B cell (primary cell): ENCODE results near the gene TSHR. TPM values are rescaled to one million over a fixed set of nuclear protein-coding genes. Genes with fewer than 3 reads are reported as not detected.

Experiments
- ATAC-seq: fragments of 200-7000 bp; cut with Tn5 transposase; one replicate; pipeline ENCODE4 v1.10.0; 2021; ENCODE audit warnings: low read depth, mild to moderate bottlenecking, moderate number of reproducible peaks, moderate library complexity
- CTCF ChIA-PET: fragments of 350-600 bp; sonication (Branson Sonifier 250); formaldehyde crosslinking; loops from one replicate; lab custom pipeline; 2021; ENCODE audit warnings: antibody characterized with exemption, inconsistent platforms; lab: Charles Lee
- POLR2A ChIA-PET: fragments of 350-600 bp; sonication (Branson Sonifier 250); formaldehyde crosslinking; loops from one replicate; lab custom pipeline; 2021; ENCODE audit warnings: antibody characterized with exemption; lab: Charles Lee
- DNase-seq: peaks from one replicate; pipeline ENCODE4 v3.0.0; 2013
- H2AFZ ChIP-seq: 2 replicates; pipeline ENCODE4 v1.6.1; 2012; ENCODE audit warnings: mild to moderate bottlenecking, low read depth, low read length; ENCODE audit not compliant: insufficient read depth, poor library complexity, severe bottlenecking
- H3K27ac ChIP-seq, 2 donors: 1 replicate in 1 of 2; 2 replicates in 1 of 2; pipeline ENCODE4 v1.5.1; 2012 to 2013; ENCODE audit warnings: low read length in 2 of 2, mild to moderate bottlenecking in 2 of 2, moderate library complexity in 1 of 2
- H3K27me3 ChIP-seq, 4 experiments: fragments of 200-600 bp in 1 of 4; sonication (generic) in 1 of 4; replicated peaks in 1 of 4; 1 replicate in 2 of 4; 2 replicates in 2 of 4; pipeline versions ENCODE4 v1.6.1 to v1.7.0; 2013 to 2016; ENCODE audit warnings: low read length in 3 of 4, mild to moderate bottlenecking in 2 of 4, mixed read lengths in 1 of 4, moderate library complexity in 1 of 4; ENCODE audit not compliant: insufficient read depth in 4 of 4, control insufficient read depth in 3 of 4; ENCODE audit errors: control extremely low read depth in 1 of 4
- H3K36me3 ChIP-seq, 2 experiments: replicated peaks in 1 of 2; 1 replicate in 1 of 2; 2 replicates in 1 of 2; pipeline versions ENCODE4 v1.6.1 to v1.7.1; 2013; ENCODE audit warnings: low read length in 1 of 2; ENCODE audit not compliant: insufficient read depth in 2 of 2, control insufficient read depth in 1 of 2; ENCODE audit errors: control extremely low read depth in 1 of 2, extremely low read depth in 1 of 2
- H3K4me1 ChIP-seq, 2 donors: fragments of 200-600 bp in 1 of 2; sonication (generic) in 1 of 2; 1 replicate in 1 of 2; 2 replicates in 1 of 2; pipeline versions ENCODE4 v1.5.1 to v1.6.1; 2013 to 2017; ENCODE audit warnings: low read length in 2 of 2; ENCODE audit not compliant: control insufficient read depth in 2 of 2, insufficient read depth in 2 of 2
- H3K4me2 ChIP-seq: replicated peaks from 2 replicates; pipeline ENCODE3; 2012; ENCODE audit warnings: mild to moderate bottlenecking, low read depth, low read length; ENCODE audit not compliant: poor library complexity, severe bottlenecking
- H3K4me3 ChIP-seq, 5 experiments: fragments of 200-600 bp in 1 of 5; sonication (generic) in 1 of 5; 1 replicate in 3 of 5; 2 replicates in 2 of 5; pipeline versions ENCODE4 v1.5.1 to v1.7.0; 2011 to 2016; ENCODE audit warnings: low read length in 4 of 5, mild to moderate bottlenecking in 4 of 5, low read depth in 2 of 5, control low read depth in 1 of 5, moderate library complexity in 1 of 5; ENCODE audit not compliant: insufficient read depth in 1 of 5; ENCODE audit errors: control extremely low read depth in 1 of 5, extremely low read depth in 1 of 5
- H3K79me2 ChIP-seq: fragments of 200-600 bp; sonication (generic); one replicate; pipeline ENCODE4 v1.6.0; 2016; ENCODE audit warnings: low read length; ENCODE audit not compliant: control insufficient read depth, insufficient read depth
- H3K9ac ChIP-seq: fragments of 200-600 bp; sonication (generic); 2 replicates; pipeline ENCODE4 v1.6.1; 2017; ENCODE audit warnings: mild to moderate bottlenecking, low read length, moderate library complexity
- H3K9me3 ChIP-seq, 3 donors: one replicate each; pipeline versions ENCODE4 v1.6.1 to v1.7.1; 2013; ENCODE audit warnings: low read length in 2 of 3; ENCODE audit not compliant: control insufficient read depth in 2 of 3, insufficient read depth in 1 of 3; ENCODE audit errors: control extremely low read depth in 1 of 3
- H4K20me1 ChIP-seq: 2 replicates; pipeline ENCODE4 v1.6.0; 2012; ENCODE audit warnings: mild to moderate bottlenecking, low read length; ENCODE audit not compliant: insufficient read depth, control insufficient read depth, poor library complexity, severe bottlenecking
- H3K27ac Mint-ChIP-seq: one replicate; pipeline ENCODE4 v1.8.0; 2021; ENCODE audit warnings: mixed read lengths
- H3K27me3 Mint-ChIP-seq: one replicate; pipeline ENCODE4 v1.8.0; 2021; ENCODE audit warnings: mixed read lengths
- H3K4me1 Mint-ChIP-seq: one replicate; pipeline ENCODE4 v1.8.0; 2021; ENCODE audit warnings: mixed read lengths
- H3K4me3 Mint-ChIP-seq: one replicate; pipeline ENCODE4 v1.8.0; 2021; ENCODE audit warnings: mixed read lengths
- H3K9me3 Mint-ChIP-seq: one replicate; pipeline ENCODE4 v1.8.0; 2022; ENCODE audit warnings: mixed read lengths; ENCODE audit not compliant: insufficient read depth
- CTCF ChIP-seq: fragments of 200-600 bp; IDR thresholded peaks from one replicate; pipeline ENCODE4 v1.8.0; 2022; ENCODE audit warnings: antibody characterized with exemption, mild to moderate bottlenecking
- EZH2 ChIP-seq: IDR thresholded peaks from 2 replicates; pipeline ENCODE4 v1.6.1; 2012; ENCODE audit warnings: borderline replicate concordance, low read depth, mild to moderate bottlenecking, moderate library complexity, low read length; ENCODE audit not compliant: insufficient read depth, poor library complexity, severe bottlenecking
- WGBS: methylation state at CpG from one replicate; pipeline ENCODE4 v1.1.5; 2013; ENCODE audit warnings: missing lambda C conversion rate; ENCODE audit not compliant: insufficient coverage; 5-methylcytosine and 5-hydroxymethylcytosine counted together
- intact Hi-C: fragments of 100-400 bp; cut with micrococcal nuclease; formaldehyde crosslinking; loops from one replicate; pipeline ENCODE4 v1.10.0; 2022
- polyA plus RNA-seq: library from polyadenylated mRNA; depleted of rRNA; stranded (reverse); fragments of >200 nt; gene quantifications from 2 replicates; pipeline ENCODE4 v1.2.3, GENCODE V29; 2012
- total RNA-seq, 2 donors: library from RNA; stranded (reverse); fragments of 120-200 nt in 1 of 2; gene quantifications; 1 replicate in 1 of 2; 2 replicates in 1 of 2; pipeline versions ENCODE4 v1.2.3 to v1.2.4, GENCODE V29; 2013 to 2022

TSHR gene
- total and polyA plus RNA-seq, 2 donors (not counting 1 experiment from before 2014, with no cell fraction given) = 0.15 to 0.37 TPM

DNA sequence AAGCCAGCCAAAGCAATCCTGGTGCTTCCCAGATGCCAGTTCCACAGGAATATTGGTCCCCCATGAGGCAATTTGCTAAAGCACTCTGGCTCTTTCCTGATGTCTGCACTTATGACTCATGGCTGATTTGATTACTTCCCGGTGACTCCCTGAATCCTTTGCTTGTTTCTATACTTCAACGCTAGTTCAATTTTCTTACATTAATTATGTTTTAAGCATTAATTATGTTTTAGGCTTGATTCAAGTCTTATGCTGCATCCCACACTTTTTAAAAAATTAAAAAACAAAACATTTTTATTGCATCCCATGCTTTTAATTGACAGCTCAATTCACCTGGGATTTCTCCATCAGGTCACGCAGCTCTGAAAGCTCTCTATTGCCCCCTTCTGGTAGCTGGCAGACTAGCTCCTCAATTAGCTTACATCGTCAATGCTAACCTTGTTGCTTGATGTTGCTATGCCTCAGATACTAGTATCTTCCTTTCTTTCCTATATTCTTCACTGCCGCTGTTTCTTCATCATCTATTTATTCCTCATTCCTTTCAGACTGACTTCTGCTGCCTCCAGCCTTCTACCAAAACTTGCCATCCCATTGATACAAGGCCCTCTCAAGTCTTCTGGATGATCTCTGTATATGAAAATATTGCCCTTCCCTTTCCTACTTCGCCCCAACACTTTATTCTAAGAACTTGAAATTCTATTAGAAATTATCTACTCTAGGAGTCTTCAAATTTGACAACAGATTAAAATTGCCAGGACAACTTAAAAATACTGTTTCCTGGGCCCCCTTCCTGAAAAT is 32.0 kb downstream of the TSHR start:
- CTCF ChIA-PET = interaction anchor here (0.8 to 8.8 kb wide), 24 partner anchors 9 to 477 kb away, joined by 3 to 255 read pairs (median 5); partner anchors contain the start of genes CEP128, GTF2A1 and TSHR
- Histone ChIP-seq H3K9me3 (peaks cover 0 to 1% (median 0%) of the 10 kb centered on the region in 3 donors), H3K4me3 (no peak overlapping the region), H3K9ac (no peak overlapping the region), H4K20me1 (no peaks in the 10 kb centered on the region), H3K4me2 (no peak overlapping the region), H3K36me3 (no peaks in the 10 kb centered on the region), H3K79me2 (no peaks in the 10 kb centered on the region), H3K4me1 (peaks cover 3 to 6% of the 10 kb centered on the region in 2 donors), H3K27ac (no peak overlapping the region), H2AFZ (no peak overlapping the region), H3K27me3 (peaks cover 0 to 2% (median 0%) of the 10 kb centered on the region in 4 experiments)
- WGBS = 23% methylated on average over 3 of the region's 6 CpGs
- Mint-ChIP-seq H3K27ac (no peak overlapping the region), H3K4me1 (no peaks in the 10 kb centered on the region), H3K4me3 (no peak overlapping the region), H3K9me3 (no peaks in the 10 kb centered on the region), H3K27me3 (peaks cover 17% of the 10 kb centered on the region)
- intact Hi-C loops = loop anchor here (1.0 to 5.0 kb wide), 5 partner anchors 33 to 930 kb away; no protein-coding TSS in a partner anchor
- ATAC-seq (peak; percentile 81), DNase-seq (peak; percentile 79)
- TF ChIP-seq EZH2 (no peak), CTCF (peak; percentile 100)
- POLR2A ChIA-PET = interaction anchor here (0.6 to 1.0 kb wide), 2 partner anchors 52 to 232 kb away, joined by 3 read pairs; no protein-coding TSS in a partner anchor

DNA sequence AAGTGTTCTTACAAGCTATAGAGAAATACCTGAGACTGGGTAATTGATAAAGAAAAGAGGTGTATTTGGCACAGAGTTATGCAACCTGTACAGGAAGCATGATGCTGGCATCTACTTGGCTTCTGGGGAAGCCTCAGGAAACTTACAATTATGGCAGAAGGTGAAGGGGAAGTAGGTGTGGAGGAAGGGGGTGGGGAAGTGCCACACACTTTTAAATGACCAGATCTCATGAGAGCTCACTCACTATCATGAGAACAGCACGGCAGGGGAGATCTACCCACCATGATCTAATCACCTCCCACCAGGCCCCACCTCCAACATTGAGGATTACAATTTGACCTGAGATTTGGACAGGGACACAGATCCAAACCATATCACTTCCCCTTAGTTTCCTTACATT is 32.8 kb downstream of the TSHR start:
- no peaks in the 10 kb centered on the region for H3K9me3 Mint-ChIP-seq
- DNase-seq (no peak), ATAC-seq (no peak)
- Histone ChIP-seq H3K36me3 (no peaks in the 10 kb centered on the region), H3K4me3 (no peak overlapping the region), H3K27me3 (peaks cover 0 to 2% (median 0%) of the 10 kb centered on the region in 4 experiments), H3K4me1 (peaks cover 3 to 6% of the 10 kb centered on the region in 2 donors), H3K4me2 (no peak overlapping the region), H3K27ac (no peak overlapping the region), H4K20me1 (no peaks in the 10 kb centered on the region), H3K9ac (no peak overlapping the region), H3K9me3 (peaks cover 0 to 1% (median 0%) of the 10 kb centered on the region in 3 donors), H3K79me2 (no peaks in the 10 kb centered on the region), H2AFZ (no peak overlapping the region)
- H3K4me3 Mint-ChIP-seq = no peak overlapping the region
- no peaks in the 10 kb centered on the region for H3K4me1 Mint-ChIP-seq
- intact Hi-C loops = loop anchor here (5.0 kb wide), 1 partner anchor 931 kb away; no protein-coding TSS in a partner anchor
- WGBS = 78% methylated on average over 1 of the region's 1 CpG
- no peak overlapping the region for H3K27ac Mint-ChIP-seq
- peaks cover 19% of the 10 kb centered on the region for H3K27me3 Mint-ChIP-seq
- ChIA-PET POLR2A (no interaction called here), CTCF (interaction anchor here (1.0 to 8.8 kb wide), 14 partner anchors 9 to 233 kb away, joined by 3 to 255 read pairs (median 6); partner anchors contain the start of genes GTF2A1 and TSHR)
- no peak for TF ChIP-seq CTCF
- no peak for TF ChIP-seq EZH2
